Sciatic nerve (tissue), 2 donors: ENCODE results near the gene HNF1B. TPM values are rescaled to one million over a fixed set of nuclear protein-coding genes. Genes with fewer than 3 reads are reported as not detected.

Source experiments
- ATAC-seq: fragments of 200-7000 bp; cut with Tn5 transposase; one replicate; pipeline ENCODE4 v1.9.1; 2020; ENCODE audit warnings: mild to moderate bottlenecking, moderate library complexity
- DNase-seq: peaks from one replicate; pipeline ENCODE4 v3.0.0-alpha.2; 2020; ENCODE audit warnings: low spot score
- intact Hi-C: fragments of 100-400 bp; cut with DNase I; formaldehyde crosslinking; loops from one replicate; pipeline ENCODE4 v1.14.2; 2022
- total RNA-seq: library from RNA; stranded (reverse); fragmentation: NEBNext Ultra II Directional; extraction: Animal tissue kit (Norgen Biotek cat#: 25700); gene quantifications from one replicate; pipeline ENCODE4 v1.2.1, GENCODE V29; 2021
- donor health status: DM: no; HTN: no; CAD: no.
- donor health status: DM: no; HTN: no; CAD: no.

HNF1B gene
- total RNA-seq, 1 donor from 2014 or later: not detected

GRCh38 chr17:37651849-37652248 lies 93.0 kb downstream of the HNF1B start:
- DNase-seq: no peak
- intact Hi-C loops: no loop called here

GRCh38 chr17:37650419-37651003 lies 94.3 kb downstream of the HNF1B start:
- ATAC-seq (no peak), DNase-seq (no peak)
- intact Hi-C loops: no loop called here

More at GRCh38 chr17:37651849-37652248, 93.0 kb downstream of the HNF1B start:
- ATAC-seq: no peak

- ATAC-seq (no peak), DNase-seq (no peak)
- intact Hi-C loops: no loop called here
Observed at GRCh38 chr17:37648555-37648954, 96.3 kb downstream of the HNF1B start.

GRCh38 chr17:37647856-37648255 lies 97.0 kb downstream of the HNF1B start:
- no peak for DNase-seq
- intact Hi-C loops: no loop called here
- no peak for ATAC-seq

- intact Hi-C loops: no loop called here
- ATAC-seq (no peak), DNase-seq (no peak)
Observed at GRCh38 chr17:37643869-37644268, 101.0 kb downstream of the HNF1B start.

GRCh38 chr17:37643118-37643766 lies 101.6 kb downstream of the HNF1B start, which contains the start of gene DDX52:
TSS of gene DDX52 (minus strand) at chr17:37643446. CDS start at chr17:37643420, 26 bp downstream.
- intact Hi-C loops: no loop called here
- ATAC-seq (peak; percentile 100), DNase-seq (peak; percentile 94)

GRCh38 chr17:37642681-37643080 lies 102.2 kb downstream of the HNF1B start:
- intact Hi-C loops: no loop called here
- ATAC-seq (peak; percentile 37), DNase-seq (no peak)

GRCh38 chr17:37640015-37640414 lies 104.8 kb downstream of the HNF1B start:
- ATAC-seq (no peak), DNase-seq (no peak)
- intact Hi-C loops: no loop called here

GRCh38 chr17:37637956-37638355 lies 106.9 kb downstream of the HNF1B start:
- intact Hi-C loops: loop anchor here (5.0 kb wide), 1 partner anchor 1456 kb away; no protein-coding TSS in a partner anchor
- no peak for ATAC-seq
- DNase-seq: no peak

Other genes starting within 250 kb of the HNF1B start
- 49.6 TPM for gene SYNRG, start 135.6 kb downstream of the HNF1B start, total RNA-seq
- 17.5 TPM for gene DDX52, start 101.6 kb downstream of the HNF1B start, total RNA-seq
- gene TBC1D3K, start 179.4 kb upstream of the HNF1B start, total RNA-seq: not detected
- gene TBC1D3L, start 244.0 kb upstream of the HNF1B start, total RNA-seq: 21.6 TPM